HepG2 (cell line): Measurements from ENCODE around the gene ANKS6.

Experiments
- AFF4 ChIP-seq: sonication (generic); formaldehyde crosslinking; IDR thresholded peaks from 2 replicates; pipeline ENCODE4 v1.4.0; 2020; ENCODE audit warnings: missing genetic modification reagents
- AGO1 ChIP-seq: fragments of 200-400 bp; formaldehyde crosslinking; IDR thresholded peaks from 2 replicates; pipeline ENCODE4 v1.6.1; 2017; ENCODE audit warnings: mild to moderate bottlenecking, low read depth, low read length, moderate library complexity; ENCODE audit not compliant: poor library complexity, severe bottlenecking
- ATRX ChIP-seq: sonication (generic); formaldehyde crosslinking; IDR thresholded peaks from 2 replicates; pipeline ENCODE4 v1.4.0; 2020; ENCODE audit warnings: missing genetic modification reagents, borderline replicate concordance
- CCAR2 ChIP-seq: fragments of 200-400 bp; formaldehyde crosslinking; optimal IDR thresholded peaks from 2 replicates; pipeline ENCODE3; 2018; ENCODE audit warnings: low read depth, mild to moderate bottlenecking, low read length, moderate library complexity
- E2F1 ChIP-seq: sonication (generic); formaldehyde crosslinking; IDR thresholded peaks from 2 replicates; pipeline ENCODE4 v1.5.0; 2020; ENCODE audit warnings: missing genetic modification reagents
- GLI4 ChIP-seq: sonication (generic); formaldehyde crosslinking; IDR thresholded peaks from 2 replicates; pipeline ENCODE4 v1.5.1; 2020; ENCODE audit warnings: missing genetic modification reagents, mild to moderate bottlenecking, moderate library complexity, borderline replicate concordance
- SAFB2 ChIP-seq: sonication (generic); formaldehyde crosslinking; IDR thresholded peaks from 2 replicates; pipeline ENCODE4 v1.5.1; 2020; ENCODE audit warnings: missing genetic modification reagents, low read depth, mild to moderate bottlenecking, borderline replicate concordance
- SMARCE1 ChIP-seq: fragments of 450-650 bp; IDR thresholded peaks from 2 replicates; pipeline ENCODE4 v1.6.1; 2017; ENCODE audit warnings: borderline replicate concordance
- SNAPC5 ChIP-seq: sonication (generic); formaldehyde crosslinking; IDR thresholded peaks from 2 replicates; pipeline ENCODE4 v1.8.1; 2023; ENCODE audit warnings: mild to moderate bottlenecking, missing genetic modification reagents, borderline replicate concordance
- ZBTB21 ChIP-seq: sonication (generic); formaldehyde crosslinking; IDR thresholded peaks from 2 replicates; pipeline ENCODE4 v1.4.0; 2020; ENCODE audit warnings: missing genetic modification reagents
- ZFX ChIP-seq: sonication (generic); formaldehyde crosslinking; IDR thresholded peaks from 2 replicates; pipeline ENCODE4 v1.4.0; 2020; ENCODE audit warnings: mild to moderate bottlenecking, low read depth, missing genetic modification reagents, moderate library complexity
- ZNF570 ChIP-seq: sonication (generic); formaldehyde crosslinking; IDR thresholded peaks from 2 replicates; pipeline ENCODE4 v1.4.0; 2020; ENCODE audit warnings: mild to moderate bottlenecking, missing genetic modification reagents, borderline replicate concordance
- ZNF776 ChIP-seq: sonication (generic); formaldehyde crosslinking; IDR thresholded peaks from 2 replicates; pipeline ENCODE4 v1.4.0; 2020; ENCODE audit warnings: mild to moderate bottlenecking, missing genetic modification reagents

- no peak for TF ChIP-seq ATRX (CRISPR knock-in tag)
- TF ChIP-seq ZNF570 (CRISPR knock-in tag) = no peak
- TF ChIP-seq SNAPC5 (CRISPR knock-in tag) = no peak
- TF ChIP-seq CCAR2 = no peak
- no peak for TF ChIP-seq GLI4
- TF ChIP-seq SMARCE1 = no peak
- TF ChIP-seq ZBTB21 (CRISPR knock-in tag) = no peak
- TF ChIP-seq ZNF776 (CRISPR knock-in tag) = no peak
- no peak for TF ChIP-seq ZFX (CRISPR knock-in tag)
- TF ChIP-seq AGO1 = no peak
- TF ChIP-seq AFF4 (CRISPR knock-in tag) = no peak
- no peak for TF ChIP-seq E2F1 (CRISPR knock-in tag)
- no peak for TF ChIP-seq SAFB2 (CRISPR knock-in tag)
Observed at GRCh38 chr9:98801969-98802371, 5.6 kb upstream of the ANKS6 start.
